Left lobe of liver (tissue), 2 donors: Measurements from ENCODE around the gene UIMC1. TPM values are rescaled to one million over a fixed set of nuclear protein-coding genes. Genes with fewer than 3 reads are reported as not detected.

ENCODE experiments used
- ATAC-seq: fragments of 200-7000 bp; cut with Tn5 transposase; one replicate; pipeline ENCODE4 v1.9.1; 2020; ENCODE audit warnings: mild to moderate bottlenecking, moderate library complexity
- DNase-seq: peaks from one replicate; pipeline ENCODE4 v3.0.0-alpha.2; 2020; ENCODE audit warnings: low spot score
- total RNA-seq: library from RNA; stranded (reverse); gene quantifications from one replicate; pipeline ENCODE4 v1.2.1, GENCODE V29; 2021
- donor health status: DM: no; HTN: no; CAD: no; lungs with moderate emphysema.
- donor health status: DM: no; HTN: yes; CAD: no.

The UIMC1 gene
- total RNA-seq, 1 donor from 2014 or later, result 10.1 TPM

DNA sequence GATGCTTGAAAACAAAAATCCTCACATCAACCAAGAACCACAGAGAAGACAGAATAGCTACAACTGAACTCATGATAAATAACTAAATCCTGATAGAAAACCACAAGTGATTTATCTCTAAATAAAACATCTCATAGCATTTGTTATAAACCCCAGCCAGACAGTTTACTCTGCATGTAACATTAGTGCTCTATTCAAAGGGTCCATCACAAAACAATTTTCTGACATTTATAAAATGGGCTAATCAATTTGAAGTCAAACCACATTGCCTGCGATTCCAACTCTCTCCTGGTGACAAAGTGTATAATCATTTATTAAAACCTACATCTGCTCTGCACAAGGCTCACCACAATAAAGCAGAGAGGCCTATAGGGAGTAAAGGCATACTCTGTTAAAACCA lies 49.8 kb downstream of the UIMC1 start:
- DNase-seq (no peak), ATAC-seq (no peak)

DNA sequence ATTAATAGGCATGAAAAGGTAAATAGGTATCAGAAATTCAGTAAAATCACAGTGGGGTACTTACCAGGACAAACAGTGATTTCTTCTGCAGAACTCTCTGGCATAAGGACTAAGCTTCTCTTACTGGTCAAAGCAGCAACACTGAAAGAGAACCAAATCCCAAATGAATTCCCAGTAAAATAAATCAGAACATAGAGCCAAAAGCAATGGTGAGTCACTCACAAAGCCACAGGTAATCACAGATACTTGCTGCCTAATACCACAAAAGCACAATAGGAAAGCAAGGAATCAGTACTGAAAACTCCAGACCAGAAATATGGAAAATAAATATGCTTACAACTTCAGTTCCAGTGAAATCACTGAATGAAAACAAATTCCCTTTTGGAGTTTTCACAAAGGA lies 50.7 kb downstream of the UIMC1 start:
- ATAC-seq (no peak), DNase-seq (no peak)

GRCh38 chr5:176954050-176954449 lies 52.5 kb downstream of the UIMC1 start:
- ATAC-seq (no peak), DNase-seq (no peak)

GRCh38 chr5:176952531-176953193 lies 53.9 kb downstream of the UIMC1 start:
- DNase-seq (no peak), ATAC-seq (peak; percentile 19)

DNA sequence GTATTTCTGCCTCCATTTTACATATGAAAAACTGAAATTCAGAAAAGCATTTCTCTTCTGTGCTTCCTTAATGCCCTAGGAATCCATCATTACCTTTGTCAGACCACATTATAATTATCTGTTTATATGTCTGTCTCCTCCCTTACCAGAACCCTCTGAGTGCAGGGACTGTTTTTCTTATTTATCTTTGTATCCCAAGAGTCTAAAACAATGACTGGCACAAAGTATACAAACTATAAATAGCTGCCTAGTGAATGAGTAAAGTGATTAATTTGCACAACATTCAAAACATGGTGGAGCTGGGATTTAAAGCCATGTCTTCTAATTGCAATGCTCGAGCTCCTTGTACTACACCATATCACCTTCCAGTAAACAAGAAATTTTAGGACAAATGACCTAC lies 58.1 kb downstream of the UIMC1 start:
- ATAC-seq (no peak), DNase-seq (no peak)

- DNase-seq, result no peak
- no peak for ATAC-seq
Observed at GRCh38 chr5:176947847-176948246, 58.7 kb downstream of the UIMC1 start.

DNA sequence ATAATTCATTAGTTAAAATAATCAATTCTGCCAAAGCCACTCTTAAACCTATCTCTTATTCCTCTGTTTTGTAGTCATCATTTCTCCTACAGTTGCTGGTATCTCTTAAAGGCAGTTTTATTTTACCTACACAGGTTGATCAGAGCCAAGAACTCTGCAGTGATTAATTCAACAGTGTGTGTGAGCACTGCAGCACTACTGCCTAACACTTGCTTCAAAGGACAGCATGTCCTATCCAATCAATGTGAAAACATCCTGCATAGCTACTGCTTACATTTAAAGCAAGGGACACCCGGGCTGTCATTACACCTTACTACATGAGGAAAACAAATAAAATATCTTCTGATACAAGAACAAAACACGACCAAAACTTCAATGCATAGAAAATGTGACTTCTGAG lies 62.3 kb downstream of the UIMC1 start:
- no peak for ATAC-seq
- no peak for DNase-seq

DNA sequence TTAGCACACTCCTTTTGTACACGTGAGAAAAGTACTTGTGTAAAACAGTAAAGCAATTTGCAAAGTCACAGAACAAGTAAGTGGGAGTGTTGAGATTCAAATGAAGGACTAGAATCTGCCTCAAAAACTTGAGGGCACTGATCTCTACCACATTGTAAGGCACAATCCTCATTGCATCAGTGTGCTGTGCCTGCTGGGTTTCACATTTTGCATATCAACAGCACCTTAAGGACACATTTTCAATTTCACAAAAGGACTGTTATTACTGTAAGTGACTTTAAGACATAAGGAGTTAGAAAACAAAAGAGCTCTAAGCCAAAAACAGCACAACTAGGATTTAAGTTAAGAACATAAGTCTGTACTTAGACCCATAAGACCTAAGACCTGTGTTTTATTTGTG lies 62.8 kb downstream of the UIMC1 start:
- DNase-seq (no peak), ATAC-seq (no peak)

GRCh38 chr5:176941951-176942350 lies 64.6 kb downstream of the UIMC1 start:
- ATAC-seq (no peak), DNase-seq (no peak)

GRCh38 chr5:176938472-176938871 lies 68.1 kb downstream of the UIMC1 start:
- ATAC-seq (no peak), DNase-seq (no peak)

- ATAC-seq (no peak), DNase-seq (no peak)
Observed at GRCh38 chr5:176935017-176935416, 71.6 kb downstream of the UIMC1 start.

DNA sequence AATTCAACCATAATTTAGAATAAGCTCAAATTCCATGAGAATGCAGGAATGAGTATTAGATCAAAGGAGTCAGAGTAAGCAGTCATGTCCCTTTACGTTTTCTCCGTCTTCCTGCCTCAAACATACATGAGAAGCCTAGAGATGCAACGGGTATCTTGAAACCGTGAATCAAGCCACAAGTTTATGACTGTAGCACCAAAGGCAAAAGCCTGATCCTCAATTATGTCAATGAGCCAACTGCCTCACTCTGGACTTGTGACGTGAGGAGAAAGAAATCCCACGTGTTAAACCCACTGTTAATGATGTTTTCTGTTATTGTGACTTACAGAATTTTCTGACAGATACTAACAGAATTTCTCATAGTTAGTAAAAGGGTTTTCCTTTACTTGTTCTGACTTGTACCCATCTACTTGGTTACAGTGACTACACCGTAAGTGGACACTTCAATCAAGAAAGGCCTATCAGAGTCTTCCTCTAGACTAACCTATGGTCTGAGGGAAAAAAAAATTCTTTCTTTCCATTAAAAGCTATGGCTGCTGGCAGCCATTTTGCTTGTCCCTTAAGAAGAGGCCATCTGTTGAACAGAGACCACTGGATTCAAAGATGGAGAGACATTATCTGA lies 72.2 kb downstream of the UIMC1 start:
- DNase-seq, result no peak
- no peak for ATAC-seq

DNA sequence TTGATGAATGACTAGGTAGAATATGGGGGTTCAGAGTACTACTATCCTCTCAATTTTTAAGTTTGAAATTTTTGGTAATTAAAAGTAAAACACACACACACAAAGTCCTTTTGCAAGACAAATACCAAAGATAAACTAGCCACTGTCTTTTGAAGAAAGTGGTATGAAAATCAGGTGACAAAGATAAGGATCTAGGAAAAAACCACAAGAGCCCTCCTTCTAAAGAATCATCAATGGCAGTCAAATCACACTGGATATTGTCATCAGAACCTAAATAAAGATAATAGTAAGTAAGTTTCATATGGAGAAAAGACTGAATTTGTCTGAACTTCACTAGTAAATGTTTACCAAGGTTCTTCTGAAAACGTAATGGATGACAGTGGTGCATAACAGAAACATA lies 76.9 kb downstream of the UIMC1 start:
- no peak for DNase-seq
- ATAC-seq, result no peak

DNA sequence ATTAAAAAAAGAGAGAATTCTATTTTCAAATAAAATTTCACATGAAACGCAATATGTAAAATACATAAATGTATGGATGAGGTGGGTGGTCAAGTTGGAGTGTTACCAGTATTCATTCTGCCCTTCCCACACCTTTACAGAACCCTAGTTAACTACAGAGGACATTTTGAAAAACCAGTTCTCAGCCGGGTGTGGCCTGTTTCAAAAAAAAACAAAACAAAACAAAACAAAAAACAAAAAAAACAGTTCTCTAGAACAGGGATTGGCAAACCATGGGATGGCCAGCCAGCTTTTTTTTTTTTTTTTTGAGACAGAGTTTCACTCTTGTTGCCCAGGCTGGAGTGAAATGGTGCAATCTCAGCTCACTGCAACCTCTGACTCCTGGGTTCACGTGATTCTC lies 79.0 kb downstream of the UIMC1 start:
- ATAC-seq, result peak; percentile 19
- no peak for DNase-seq

GRCh38 chr5:176922817-176923216 lies 83.8 kb downstream of the UIMC1 start:
- no peak for DNase-seq

GRCh38 chr5:176921714-176922113 lies 84.9 kb downstream of the UIMC1 start:
- no peak for DNase-seq
- ATAC-seq, result no peak

More at GRCh38 chr5:176922817-176923216, 83.8 kb downstream of the UIMC1 start:
- no peak for ATAC-seq

DNA sequence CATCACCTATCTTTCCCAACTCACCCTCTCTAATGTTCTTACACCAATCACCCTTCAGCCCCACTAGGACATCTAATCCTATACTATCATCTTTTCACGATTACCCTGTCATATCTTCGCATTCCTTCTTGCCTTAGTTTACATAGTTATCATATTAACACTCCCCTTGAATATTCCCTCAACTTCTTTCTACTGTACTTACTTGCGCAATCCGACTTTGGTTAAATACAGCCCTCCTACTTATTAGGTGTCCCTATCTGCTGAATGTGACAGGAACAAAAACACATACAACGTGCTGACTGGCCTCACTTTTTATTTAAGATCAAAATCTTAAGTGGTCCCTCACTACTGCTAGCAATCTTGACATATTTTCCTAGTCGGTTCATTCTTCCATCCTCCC lies 88.0 kb downstream of the UIMC1 start:
- ATAC-seq, result no peak
- DNase-seq, result no peak

- DNase-seq (no peak), ATAC-seq (no peak)
Observed at GRCh38 chr5:176916337-176916736, 90.2 kb downstream of the UIMC1 start.

- DNase-seq, result no peak
- no peak for ATAC-seq
Observed at GRCh38 chr5:176915906-176916305, 90.7 kb downstream of the UIMC1 start.

DNA sequence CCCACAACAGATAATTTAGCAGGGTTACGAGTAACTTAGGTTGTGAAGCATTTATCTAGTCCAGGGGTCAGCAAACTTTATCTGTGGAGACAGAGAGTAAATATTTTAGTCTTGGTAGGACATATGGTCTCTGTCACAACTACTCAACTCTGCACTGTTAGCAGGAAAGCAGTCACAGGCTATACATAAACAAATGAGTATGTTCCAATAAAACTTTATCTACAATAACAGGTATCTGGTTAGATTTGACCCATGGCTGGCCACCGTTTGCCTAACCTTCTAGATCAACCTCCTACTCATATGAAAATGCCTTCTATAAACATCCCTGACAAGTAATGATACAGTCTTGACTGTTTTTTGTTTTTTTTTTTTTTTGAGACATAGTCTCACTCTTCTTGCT lies 94.5 kb downstream of the UIMC1 start:
- DNase-seq (no peak), ATAC-seq (no peak)

DNA sequence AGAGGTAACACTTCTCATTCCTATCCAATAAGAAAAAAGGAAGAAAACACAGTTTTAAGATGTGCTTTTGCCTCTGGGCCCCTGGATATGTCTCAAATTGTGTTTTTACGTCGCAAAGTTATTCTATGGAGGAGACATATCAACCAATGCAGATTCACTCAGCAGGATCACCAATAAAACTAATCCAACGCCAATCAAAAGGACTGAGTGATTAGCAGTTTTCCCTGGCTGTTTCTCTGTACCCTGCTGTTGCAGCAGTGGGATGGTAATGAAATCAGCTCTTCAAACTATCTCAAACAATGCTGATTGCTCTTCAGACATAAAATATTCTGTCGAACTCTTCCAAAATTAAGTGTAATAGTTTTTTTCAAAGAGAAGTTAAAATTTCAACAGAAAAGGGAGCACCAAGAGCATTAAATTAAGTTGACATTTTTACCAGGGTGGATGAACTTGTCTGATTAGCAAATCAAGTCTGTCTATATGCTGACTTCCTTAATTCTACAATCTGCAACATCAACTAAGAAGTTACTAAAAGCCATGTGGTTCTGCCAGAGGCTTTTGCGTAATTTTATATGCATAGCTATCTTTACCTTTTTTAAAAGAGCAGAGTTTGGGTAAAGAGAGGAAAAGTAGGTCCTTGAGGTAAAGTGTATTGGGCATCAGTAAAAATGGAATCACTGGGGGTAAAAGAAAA lies 97.8 kb downstream of the UIMC1 start:
- ATAC-seq (no peak), DNase-seq (no peak)

GRCh38 chr5:176906796-176907195 lies 99.8 kb downstream of the UIMC1 start:
- ATAC-seq (no peak), DNase-seq (no peak)
